Activated T-helper 2 cell treated with anti-CD3 and anti-CD28 coated beads, Interferon-gamma antibody, Interleukin-2, Interleukin-4, amounts not matched to agents 10 μg/mL and 5 μg/mL and 100 μg/mL, durations not matched to agents 14 hours and 24 hours and 36 hours (primary cell): Measurements from ENCODE around the gene R3HDM2. TPM values are rescaled to one million over a fixed set of nuclear protein-coding genes. Genes with fewer than 3 reads are reported as not detected.

Experiments
- DNase-seq: peaks from one replicate; pipeline ENCODE4 v3.0.0; 2021; ENCODE audit warnings: low spot score
- H3K27ac Mint-ChIP-seq: one replicate; pipeline ENCODE4 v1.8.0; 2021; ENCODE audit warnings: mixed read lengths
- H3K27me3 Mint-ChIP-seq: one replicate; pipeline ENCODE4 v1.8.0; 2021; ENCODE audit warnings: low read depth, mixed read lengths
- H3K36me3 Mint-ChIP-seq: one replicate; pipeline ENCODE4 v1.8.0; 2021; ENCODE audit warnings: low read depth, mixed read lengths
- H3K4me1 Mint-ChIP-seq: one replicate; pipeline ENCODE4 v1.8.0; 2021; ENCODE audit warnings: low read depth, mixed read lengths
- H3K4me3 Mint-ChIP-seq: one replicate; pipeline ENCODE4 v1.8.0; 2021; ENCODE audit warnings: low read depth, mild to moderate bottlenecking, moderate library complexity, mixed read lengths
- H3K9me3 Mint-ChIP-seq: one replicate; pipeline ENCODE4 v1.8.0; 2021; ENCODE audit warnings: mixed read lengths
- intact Hi-C: fragments of 100-400 bp; cut with micrococcal nuclease; formaldehyde crosslinking; loops from one replicate; pipeline ENCODE4 v1.15.1; 2023
- total RNA-seq: library from RNA; stranded (reverse); gene quantifications from 2 replicates; pipeline ENCODE4 v1.2.3, GENCODE V29; 2022

R3HDM2 gene
- total RNA-seq, 1 donor from 2014 or later = 44.9 TPM

DNA sequence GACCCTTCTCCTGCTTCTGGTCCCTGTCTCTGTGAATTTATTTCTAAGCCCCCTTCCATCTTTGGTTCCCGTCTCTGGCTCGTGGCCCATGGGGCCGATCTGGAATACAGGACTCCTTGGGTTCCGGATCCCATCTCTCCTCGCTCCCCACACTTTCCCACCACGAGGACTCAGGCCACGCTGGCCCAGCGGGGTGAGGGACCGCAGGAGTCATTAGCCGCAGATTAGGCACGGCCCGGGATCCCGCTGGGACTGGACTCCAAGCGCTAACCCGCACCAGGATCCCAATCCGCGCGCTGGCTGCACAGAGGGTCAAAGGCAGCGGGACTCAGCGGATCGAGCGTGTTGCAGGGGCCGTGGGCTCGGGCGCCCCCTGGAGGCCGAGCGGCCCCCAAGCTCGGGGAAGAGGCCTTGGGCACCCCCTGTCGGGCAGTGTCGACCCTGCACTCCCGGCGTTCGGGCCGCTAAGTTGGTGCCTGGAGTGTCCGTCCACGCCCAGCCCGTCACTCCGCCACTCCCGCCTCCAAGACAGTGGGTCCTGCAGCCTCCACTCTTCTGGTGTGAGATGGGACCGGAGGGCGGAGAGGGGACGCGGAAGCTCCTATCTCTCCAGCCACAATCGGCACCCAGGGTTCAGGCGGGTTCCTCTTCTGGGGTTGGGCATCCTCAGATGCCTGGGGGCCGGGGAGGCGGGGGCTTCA, 191.8 kb downstream of the R3HDM2 start:
- Mint-ChIP-seq H3K9me3 (no peaks in the 10 kb centered on the region), H3K27me3 (peaks cover 39% of the 10 kb centered on the region), H3K4me1 (peaks cover 38% of the 10 kb centered on the region), H3K4me3 (peak overlapping the region; percentile 91), H3K36me3 (peaks cover 25% of the 10 kb centered on the region), H3K27ac (peak overlapping the region; percentile 62)
- peak; percentile 85 for DNase-seq
- intact Hi-C loops = loop anchor here (1.0 to 2.0 kb wide), 2 partner anchors 14 to 26 kb away; no protein-coding TSS in a partner anchor

- Mint-ChIP-seq H3K27me3 (peaks cover 39% of the 10 kb centered on the region), H3K36me3 (peaks cover 33% of the 10 kb centered on the region), H3K9me3 (no peaks in the 10 kb centered on the region), H3K27ac (no peak overlapping the region), H3K4me3 (peak overlapping the region; percentile 91), H3K4me1 (peaks cover 37% of the 10 kb centered on the region)
- DNase-seq = no peak
- intact Hi-C loops = loop anchor here (1.0 to 2.0 kb wide), 2 partner anchors 9 to 13 kb away; partner anchors contain the start of gene SHMT2
Observed at GRCh38 chr12:57237932-57238853, 192.7 kb downstream of the R3HDM2 start.

- no peak for DNase-seq
- Mint-ChIP-seq H3K4me3 (peak overlapping the region; percentile 78), H3K27ac (no peak overlapping the region), H3K4me1 (peaks cover 33% of the 10 kb centered on the region), H3K27me3 (peaks cover 37% of the 10 kb centered on the region), H3K36me3 (peaks cover 39% of the 10 kb centered on the region), H3K9me3 (no peaks in the 10 kb centered on the region)
- intact Hi-C loops = loop anchor here (1.0 kb wide), 1 partner anchor 8 kb away; the partner anchor contains the start of gene SHMT2
Observed at GRCh38 chr12:57237596-57237931, 193.3 kb downstream of the R3HDM2 start.

GRCh38 chr12:57236925-57237595, 193.8 kb downstream of the R3HDM2 start:
- peaks cover 34% of the 10 kb centered on the region for H3K27me3 Mint-ChIP-seq
- H3K4me1 Mint-ChIP-seq = peaks cover 32% of the 10 kb centered on the region
- H3K36me3 Mint-ChIP-seq = peaks cover 44% of the 10 kb centered on the region
- intact Hi-C loops = loop anchor here (1.0 kb wide), 1 partner anchor 8 kb away; the partner anchor contains the start of gene SHMT2
- H3K4me3 Mint-ChIP-seq = peak overlapping the region; percentile 78
- H3K9me3 Mint-ChIP-seq = no peaks in the 10 kb centered on the region
- DNase-seq = no peak
- H3K27ac Mint-ChIP-seq = no peak overlapping the region

- Mint-ChIP-seq H3K27me3 (peaks cover 27% of the 10 kb centered on the region), H3K36me3 (peaks cover 51% of the 10 kb centered on the region), H3K4me3 (no peak overlapping the region), H3K27ac (no peak overlapping the region), H3K4me1 (peaks cover 31% of the 10 kb centered on the region), H3K9me3 (no peaks in the 10 kb centered on the region)
- DNase-seq = no peak
- intact Hi-C loops = no loop called here
Observed at GRCh38 chr12:57236201-57236924, 194.5 kb downstream of the R3HDM2 start.

DNA sequence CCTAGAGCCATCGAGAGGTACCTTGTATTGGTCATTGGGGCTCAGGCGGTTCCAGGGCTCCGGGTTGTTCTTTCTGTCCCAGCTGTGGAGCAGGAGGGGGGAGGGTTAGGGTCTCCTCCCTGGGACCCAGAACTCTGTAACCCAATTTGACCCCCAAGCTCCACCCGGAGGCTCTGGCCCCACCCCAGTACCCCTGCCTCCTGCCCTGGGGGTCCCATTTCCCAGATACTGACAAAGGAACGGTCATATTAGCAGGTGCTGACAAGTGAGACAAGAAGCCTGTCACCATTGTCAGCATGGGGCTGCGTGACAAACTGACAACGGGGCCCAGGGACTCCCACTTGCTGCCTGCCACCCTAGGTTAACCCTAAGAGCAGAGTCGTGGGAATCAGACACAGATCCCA, 195.1 kb downstream of the R3HDM2 start:
- Mint-ChIP-seq H3K4me1 (peaks cover 29% of the 10 kb centered on the region), H3K36me3 (peaks cover 57% of the 10 kb centered on the region)

GRCh38 chr12:57235017-57235727, 195.7 kb downstream of the R3HDM2 start:
- intact Hi-C loops = no loop called here
- H3K36me3 Mint-ChIP-seq = peaks cover 63% of the 10 kb centered on the region
- H3K4me1 Mint-ChIP-seq = peaks cover 29% of the 10 kb centered on the region
- H3K27me3 Mint-ChIP-seq = peaks cover 18% of the 10 kb centered on the region
- DNase-seq = no peak
- H3K4me3 Mint-ChIP-seq = no peak overlapping the region
- no peaks in the 10 kb centered on the region for H3K9me3 Mint-ChIP-seq
- no peak overlapping the region for H3K27ac Mint-ChIP-seq

More for the DNA sequence above, 195.1 kb downstream of the R3HDM2 start:
- H3K27me3 Mint-ChIP-seq = peaks cover 23% of the 10 kb centered on the region
- DNase-seq = no peak
- H3K4me3 Mint-ChIP-seq = no peak overlapping the region
- no peak overlapping the region for H3K27ac Mint-ChIP-seq
- intact Hi-C loops = no loop called here
- H3K9me3 Mint-ChIP-seq = no peaks in the 10 kb centered on the region

DNA sequence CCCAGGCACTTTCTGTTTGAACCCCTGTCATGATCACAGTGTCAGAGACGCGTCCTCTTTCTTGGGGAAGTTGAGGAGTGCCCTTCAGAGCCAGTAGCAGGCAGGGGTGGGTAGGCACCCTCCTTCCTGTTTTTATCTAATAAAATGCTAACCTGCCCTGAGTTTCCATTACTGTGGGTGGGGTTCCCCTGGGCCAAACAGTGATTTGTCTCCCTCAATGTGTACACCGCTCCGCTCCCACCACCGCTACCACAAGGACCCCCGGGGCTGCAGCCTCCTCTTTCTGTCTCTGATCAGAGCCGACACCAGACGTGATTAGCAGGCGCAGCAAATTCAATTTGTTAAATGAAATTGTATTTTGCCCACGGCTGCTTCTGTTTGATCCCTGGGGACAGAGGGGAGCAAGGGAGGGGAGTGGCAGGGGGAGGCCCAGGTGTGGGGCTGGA, 196.2 kb downstream of the R3HDM2 start:
- Mint-ChIP-seq H3K36me3 (peaks cover 69% of the 10 kb centered on the region), H3K27ac (no peak overlapping the region), H3K4me1 (peaks cover 28% of the 10 kb centered on the region), H3K9me3 (no peaks in the 10 kb centered on the region), H3K4me3 (no peak overlapping the region), H3K27me3 (peaks cover 17% of the 10 kb centered on the region)
- intact Hi-C loops = no loop called here
- no peak for DNase-seq

- intact Hi-C loops = no loop called here
- Mint-ChIP-seq H3K36me3 (peaks cover 69% of the 10 kb centered on the region), H3K27ac (no peak overlapping the region), H3K27me3 (peaks cover 17% of the 10 kb centered on the region), H3K4me1 (peaks cover 27% of the 10 kb centered on the region), H3K9me3 (no peaks in the 10 kb centered on the region), H3K4me3 (no peak overlapping the region)
- no peak for DNase-seq
Observed at GRCh38 chr12:57234233-57234570, 196.6 kb downstream of the R3HDM2 start.

- Mint-ChIP-seq H3K4me1 (peaks cover 29% of the 10 kb centered on the region), H3K9me3 (no peaks in the 10 kb centered on the region), H3K4me3 (no peak overlapping the region), H3K27ac (no peak overlapping the region), H3K27me3 (peaks cover 14% of the 10 kb centered on the region), H3K36me3 (peaks cover 69% of the 10 kb centered on the region)
- intact Hi-C loops = no loop called here
- DNase-seq = no peak
Observed at GRCh38 chr12:57233357-57234232, 197.2 kb downstream of the R3HDM2 start.

- no peak for DNase-seq
- Mint-ChIP-seq H3K9me3 (no peaks in the 10 kb centered on the region), H3K4me3 (peak overlapping the region; percentile 15), H3K36me3 (peaks cover 69% of the 10 kb centered on the region), H3K4me1 (peaks cover 32% of the 10 kb centered on the region), H3K27ac (no peak overlapping the region), H3K27me3 (peaks cover 10% of the 10 kb centered on the region)
- intact Hi-C loops = no loop called here
Observed at GRCh38 chr12:57232156-57232756, 198.6 kb downstream of the R3HDM2 start.
